ENCODE results near the gene INHBE. TPM values are rescaled to one million over a fixed set of nuclear protein-coding genes. Genes with fewer than 3 reads are reported as not detected.

Gene INHBE
- total RNA-seq, 2 experiments from 2014 or later: 0.35 TPM; not detected in 1

DNA sequence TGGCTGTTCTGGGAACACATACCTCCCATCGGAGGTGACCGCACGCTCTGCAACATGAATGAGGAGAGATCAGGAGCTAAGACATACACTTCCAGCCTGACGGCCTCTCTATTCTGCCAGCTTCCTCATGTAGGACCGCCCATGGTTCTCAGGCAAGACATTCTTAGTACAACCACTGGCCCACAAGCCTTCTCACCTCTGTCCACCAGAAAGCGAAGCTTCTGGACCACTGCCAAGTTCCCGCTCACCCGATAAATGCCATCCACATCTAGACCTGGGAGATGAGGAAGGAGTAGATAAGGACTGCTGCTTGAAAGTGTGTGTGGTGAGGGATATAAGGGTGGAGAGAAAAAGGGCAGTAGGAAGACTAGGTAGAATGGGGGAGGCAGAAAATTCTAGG lies 19.3 kb downstream of the INHBE start:
- ATAC-seq (no peak), DNase-seq (no peak)
- CTCF ChIA-PET: interaction anchor here (1.0 to 12.4 kb wide), 3 partner anchors 12 to 18 kb away, joined by 3 to 193 read pairs (median 4); partner anchors contain the start of gene GLI1
- no peaks in the 10 kb centered on the region for H3K27me3 Mint-ChIP-seq
- peak overlapping the region; percentile 39 for H3K4me3 Mint-ChIP-seq
- peak overlapping the region; percentile 20 for H3K27ac Mint-ChIP-seq
- peaks cover 48% of the 10 kb centered on the region for H3K4me1 Mint-ChIP-seq
- peaks cover 58% of the 10 kb centered on the region for H3K36me3 Mint-ChIP-seq
- H3K9me3 Mint-ChIP-seq (ENCODE audit: low read depth): no peaks in the 10 kb centered on the region

DNA sequence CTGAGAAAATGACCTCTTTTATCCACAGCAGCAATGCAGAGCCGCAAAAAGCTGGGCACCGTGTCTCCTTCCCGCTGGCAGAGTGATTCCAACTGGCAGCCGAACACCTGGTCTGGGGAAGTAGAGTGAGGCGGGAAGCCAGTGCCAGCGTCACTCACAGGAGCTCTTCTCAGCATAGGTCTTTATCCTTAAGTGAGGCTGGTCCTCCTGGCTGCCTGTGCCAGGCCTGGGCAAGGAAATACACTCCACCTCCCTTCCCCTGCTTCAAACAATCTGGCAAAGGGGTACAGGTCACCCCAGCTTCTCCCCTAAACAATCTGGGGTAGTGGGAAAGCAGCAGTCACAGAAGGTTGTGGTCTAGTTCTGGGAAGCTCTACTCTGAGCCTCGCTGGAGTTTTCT lies 19.8 kb downstream of the INHBE start:
- peaks cover 54% of the 10 kb centered on the region for H3K36me3 Mint-ChIP-seq
- no peaks in the 10 kb centered on the region for H3K27me3 Mint-ChIP-seq
- ATAC-seq: no peak
- CTCF ChIA-PET: interaction anchor here (0.7 to 12.4 kb wide), 6 partner anchors 11 to 232 kb away, joined by 3 to 193 read pairs (median 4); partner anchors contain the start of gene GLI1
- no peak for DNase-seq
- peak overlapping the region; percentile 16 for H3K27ac Mint-ChIP-seq
- H3K9me3 Mint-ChIP-seq (ENCODE audit: low read depth): no peaks in the 10 kb centered on the region
- H3K4me3 Mint-ChIP-seq: peak overlapping the region; percentile 39
- peaks cover 50% of the 10 kb centered on the region for H3K4me1 Mint-ChIP-seq

DNA sequence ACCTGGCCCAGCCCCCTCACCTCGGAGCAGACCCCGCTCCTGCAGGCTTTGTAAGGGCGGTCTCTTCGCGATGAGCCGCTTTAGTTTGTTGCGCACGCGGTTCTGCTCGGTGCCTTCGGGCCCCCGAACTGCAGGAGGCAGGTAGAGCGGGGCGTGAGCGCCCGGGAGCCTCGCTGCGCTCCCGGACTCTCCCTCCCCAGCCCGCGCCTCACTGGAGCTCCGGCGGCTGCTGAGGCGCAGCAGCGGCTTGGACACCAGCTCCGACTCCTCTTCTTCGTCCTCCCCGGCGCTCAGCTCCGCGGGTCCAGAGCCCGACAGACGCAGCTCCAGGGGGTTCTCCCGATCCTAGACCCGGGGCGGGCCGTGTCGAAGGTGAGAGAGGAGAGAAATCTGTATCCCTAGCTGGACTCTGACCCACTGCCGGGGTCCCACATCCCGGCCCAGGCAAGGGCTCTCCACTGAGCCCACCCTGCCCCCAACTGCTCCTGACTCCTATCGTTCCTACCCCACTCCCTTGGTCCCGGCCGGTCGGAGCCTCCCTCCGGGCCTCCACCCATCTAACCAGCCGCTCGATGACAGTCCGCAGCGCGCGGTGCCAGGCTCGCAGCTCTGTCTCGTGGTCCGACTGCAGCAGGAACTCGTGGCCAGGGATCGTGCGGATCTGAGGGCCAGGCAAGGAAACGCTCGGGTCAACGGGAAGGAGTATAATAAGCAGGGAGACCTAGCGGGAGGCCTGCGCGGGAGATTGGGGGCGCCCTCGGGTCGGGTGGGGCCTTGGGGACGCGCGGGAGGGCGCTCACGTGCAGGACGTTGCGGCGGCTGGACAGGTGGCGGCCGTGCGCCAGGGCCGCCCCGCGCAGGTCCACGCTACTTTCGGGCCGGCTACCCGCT lies 20.4 kb downstream of the INHBE start:
- no peaks in the 10 kb centered on the region for H3K9me3 Mint-ChIP-seq (ENCODE audit: low read depth)
- H3K4me1 Mint-ChIP-seq: peaks cover 55% of the 10 kb centered on the region
- ATAC-seq: no peak
- DNase-seq: no peak
- no peaks in the 10 kb centered on the region for H3K27me3 Mint-ChIP-seq
- CTCF ChIA-PET: interaction anchor here (0.7 to 12.4 kb wide), 15 partner anchors 10 to 233 kb away, joined by 3 to 193 read pairs (median 5); partner anchors contain the start of genes GLI1 and MARS1
- peaks cover 52% of the 10 kb centered on the region for H3K36me3 Mint-ChIP-seq
- peak overlapping the region; percentile 54 for H3K27ac Mint-ChIP-seq
- peak overlapping the region; percentile 89 for H3K4me3 Mint-ChIP-seq

DNA sequence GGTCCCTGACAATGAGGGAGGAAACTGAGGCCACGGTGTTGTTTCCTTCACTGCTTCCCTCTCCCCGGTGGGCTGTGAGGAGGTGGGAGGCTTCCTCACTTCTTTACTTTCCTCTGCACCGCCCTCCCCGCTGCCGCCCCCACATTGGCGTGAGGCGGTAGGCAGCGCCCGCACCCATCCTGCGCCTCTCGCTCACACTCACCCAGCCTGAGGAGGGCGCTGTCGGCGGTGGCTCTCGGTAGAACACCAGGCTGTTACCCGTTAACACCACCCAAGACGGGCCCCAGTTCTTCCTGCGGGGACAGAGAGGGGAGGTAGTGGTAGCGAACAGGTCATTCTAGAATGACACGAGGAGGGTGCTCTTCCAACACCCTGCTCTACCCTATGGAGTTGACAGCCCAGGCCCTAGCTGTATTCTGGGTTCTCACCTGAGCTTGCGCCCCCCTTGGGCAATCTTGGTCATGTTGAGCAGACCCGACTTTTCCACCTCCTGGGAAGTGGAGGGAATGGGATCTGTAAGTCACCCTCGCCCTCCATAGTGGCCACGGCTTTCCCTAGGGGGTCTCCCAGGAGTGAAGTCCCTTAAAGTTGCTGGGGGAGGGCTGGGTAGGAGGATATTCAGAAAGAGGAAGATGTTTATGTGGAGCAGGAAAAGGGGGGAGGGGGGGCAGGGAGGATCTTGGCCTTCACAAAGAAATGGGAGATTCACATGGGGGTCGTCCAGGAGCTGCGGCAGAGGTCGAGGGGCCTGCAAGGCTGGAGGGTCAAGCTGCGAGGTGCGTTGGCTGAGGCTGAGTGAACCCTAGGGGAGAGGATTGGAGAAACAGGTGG lies 21.3 kb downstream of the INHBE start:
- Mint-ChIP-seq H3K27ac (peak overlapping the region; percentile 100), H3K27me3 (no peaks in the 10 kb centered on the region), H3K4me1 (peaks cover 62% of the 10 kb centered on the region), H3K4me3 (peak overlapping the region; percentile 89), H3K36me3 (peaks cover 52% of the 10 kb centered on the region), H3K9me3 (ENCODE audit: low read depth) (no peaks in the 10 kb centered on the region)
- CTCF ChIA-PET: interaction anchor here (0.5 to 12.4 kb wide), 20 partner anchors 10 to 236 kb away, joined by 3 to 193 read pairs (median 4); partner anchors contain the start of genes GLI1, MARS1 and OS9
- ATAC-seq (peak; percentile 25), DNase-seq (peak; percentile 89)

DNA sequence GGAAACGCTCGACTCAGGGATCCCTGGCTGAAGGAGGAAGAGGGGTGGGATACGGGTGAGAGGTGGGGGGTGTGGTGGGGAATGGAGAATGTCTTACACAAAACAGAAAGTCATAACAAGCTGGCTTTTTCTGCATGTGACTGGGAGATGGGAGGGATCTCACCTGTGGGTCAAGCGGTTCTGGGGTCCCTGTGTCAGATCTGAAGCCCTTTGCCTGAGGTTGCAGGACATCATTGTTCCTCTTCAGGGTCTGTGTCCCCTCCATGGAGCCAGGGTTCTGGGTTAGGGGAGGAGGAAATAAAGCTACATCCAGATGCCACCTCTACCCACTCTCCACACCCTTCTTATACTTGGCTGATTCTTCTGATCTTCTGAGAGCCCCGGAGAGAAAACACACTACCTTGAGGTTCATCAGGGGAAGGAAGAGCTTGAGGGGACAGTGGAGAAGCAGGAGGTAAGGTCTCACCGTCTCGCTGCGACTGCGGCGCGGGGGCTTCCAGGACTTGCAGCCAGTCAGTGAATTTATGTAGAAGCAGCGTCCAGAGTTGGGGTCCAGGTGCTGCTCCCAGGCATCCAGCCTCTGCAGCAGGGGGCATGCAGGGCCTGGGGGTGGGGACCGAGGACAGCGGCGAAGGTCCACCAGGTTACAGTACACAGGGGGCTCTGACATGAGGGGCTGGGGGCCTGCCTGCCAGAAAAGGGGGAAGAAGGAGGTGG lies 22.0 kb downstream of the INHBE start:
- Mint-ChIP-seq H3K27me3 (no peaks in the 10 kb centered on the region), H3K4me1 (peaks cover 66% of the 10 kb centered on the region), H3K9me3 (ENCODE audit: low read depth) (no peaks in the 10 kb centered on the region), H3K4me3 (peak overlapping the region; percentile 89), H3K27ac (peak overlapping the region; percentile 100), H3K36me3 (peaks cover 48% of the 10 kb centered on the region)
- CTCF ChIA-PET: interaction anchor here (0.5 to 12.4 kb wide), 22 partner anchors 10 to 265 kb away, joined by 3 to 193 read pairs (median 4); partner anchors contain the start of genes GLI1, MARS1 and OS9
- DNase-seq: no peak
- ATAC-seq: no peak

DNA sequence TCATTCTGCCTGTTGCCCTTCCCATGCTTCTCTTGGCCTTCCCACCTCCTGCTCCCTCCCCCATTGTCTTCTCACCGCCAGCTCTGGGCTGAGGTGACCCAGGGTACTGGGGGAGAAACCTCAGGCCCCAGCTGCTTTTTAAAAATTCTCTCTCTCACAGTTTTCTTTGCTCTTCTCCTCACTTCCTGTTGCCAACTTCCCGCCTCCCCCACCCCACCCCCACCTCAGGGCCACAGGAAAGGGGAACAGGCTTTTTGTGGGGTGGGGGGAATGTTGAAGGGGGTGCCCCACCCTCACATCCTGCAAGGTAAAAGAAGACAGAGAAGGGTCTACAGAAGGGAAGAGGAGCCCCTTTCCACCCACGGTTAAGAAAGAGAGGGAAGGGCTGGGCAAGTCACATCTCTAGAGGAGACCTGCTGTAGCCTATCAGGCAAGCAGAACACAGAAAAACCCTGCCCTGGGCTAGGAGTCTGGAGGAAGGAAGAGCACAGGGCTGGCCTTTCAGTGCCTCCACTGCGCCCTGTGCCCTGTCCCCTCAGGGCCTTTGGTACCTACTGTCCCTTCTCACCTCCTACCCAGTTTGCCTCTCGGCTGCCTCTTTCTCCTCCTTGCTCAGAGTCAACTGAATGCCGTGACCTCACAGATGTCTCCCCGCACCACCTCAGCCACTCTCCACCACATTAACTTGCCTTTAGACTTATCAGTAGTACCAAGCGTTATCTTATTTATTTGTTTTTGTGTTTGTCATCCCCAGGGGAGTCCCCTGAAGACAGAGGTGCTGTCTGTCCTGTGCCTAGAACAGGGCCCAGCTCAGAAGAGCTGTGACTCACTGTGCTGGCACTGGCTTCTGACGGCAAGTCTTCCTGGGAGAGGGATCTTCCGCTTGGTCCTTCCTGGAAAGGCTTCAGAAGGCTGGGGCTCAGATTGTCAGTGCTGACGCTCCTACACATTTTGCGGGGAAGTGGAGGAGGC lies 22.9 kb downstream of the INHBE start:
- Mint-ChIP-seq H3K4me3 (peak overlapping the region; percentile 89), H3K27ac (peak overlapping the region; percentile 100), H3K4me1 (peaks cover 61% of the 10 kb centered on the region), H3K9me3 (ENCODE audit: low read depth) (no peaks in the 10 kb centered on the region), H3K27me3 (no peaks in the 10 kb centered on the region), H3K36me3 (peaks cover 41% of the 10 kb centered on the region)
- peak; percentile 51 for ATAC-seq
- CTCF ChIA-PET: interaction anchor here (0.8 to 12.4 kb wide), 16 partner anchors 9 to 264 kb away, joined by 3 to 193 read pairs (median 5); partner anchors contain the start of genes GLI1, MARS1 and OS9
- peak; percentile 73 for DNase-seq

DNA sequence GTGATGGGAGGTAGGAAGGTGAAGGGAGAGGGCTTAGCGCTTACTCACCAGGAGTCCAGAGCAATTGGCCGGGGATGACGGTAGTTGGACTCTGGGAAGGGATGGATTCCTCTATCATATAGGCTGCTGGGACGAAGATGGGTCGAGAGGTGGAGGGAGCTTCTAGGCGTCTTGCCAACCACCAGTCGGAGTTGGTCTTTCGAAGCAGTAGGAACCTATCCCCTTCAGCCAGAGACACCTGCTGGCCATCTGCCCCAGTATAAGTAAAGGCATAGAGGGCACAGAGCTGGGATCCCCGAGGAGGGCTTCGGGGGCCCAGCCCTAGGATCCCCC lies 23.9 kb downstream of the INHBE start:
- DNase-seq (peak; percentile 60), ATAC-seq (peak; percentile 3)
- peak overlapping the region; percentile 89 for H3K4me3 Mint-ChIP-seq
- no peaks in the 10 kb centered on the region for H3K27me3 Mint-ChIP-seq
- H3K36me3 Mint-ChIP-seq: peaks cover 36% of the 10 kb centered on the region
- H3K27ac Mint-ChIP-seq: peak overlapping the region; percentile 100
- peaks cover 59% of the 10 kb centered on the region for H3K4me1 Mint-ChIP-seq
- H3K9me3 Mint-ChIP-seq (ENCODE audit: low read depth): no peaks in the 10 kb centered on the region
- CTCF ChIA-PET: interaction anchor here (1.3 to 12.4 kb wide), 4 partner anchors 17 to 240 kb away, joined by 3 to 193 read pairs (median 4); partner anchors contain the start of gene GLI1

DNA sequence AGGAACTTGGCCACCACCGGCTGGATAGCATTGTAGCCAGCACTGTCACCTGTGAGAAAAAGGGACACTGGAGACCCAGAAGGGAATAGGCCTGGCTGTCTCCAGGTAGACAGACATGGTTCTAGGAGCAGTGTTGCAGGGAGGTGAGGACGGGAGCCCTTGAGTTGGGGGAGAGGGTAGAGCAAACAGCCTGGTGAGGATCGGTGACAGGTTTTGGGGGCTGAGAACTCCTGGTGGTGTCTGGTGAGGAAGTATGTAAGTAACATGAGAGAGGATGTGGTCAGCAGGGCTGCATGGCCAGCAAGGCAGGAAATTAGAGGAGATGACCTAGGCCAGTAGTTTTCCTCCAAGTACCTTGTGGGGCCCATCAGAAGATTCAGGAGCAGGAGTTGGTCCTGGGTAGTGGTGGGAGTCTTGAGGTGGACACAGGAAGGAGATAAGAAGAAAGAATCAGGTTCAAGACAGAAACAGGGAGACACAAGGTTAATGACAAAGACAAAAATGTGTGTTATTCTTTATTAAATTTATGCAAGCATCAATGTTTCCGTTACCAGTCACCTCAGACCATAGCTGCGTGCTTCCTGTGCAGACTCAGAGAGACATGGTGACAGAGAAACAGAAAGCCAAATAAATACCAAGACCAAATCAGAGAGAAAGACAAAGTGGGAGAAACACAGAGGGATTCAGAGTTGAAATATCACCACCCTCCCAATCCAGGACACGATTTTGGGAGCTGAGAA lies 24.4 kb downstream of the INHBE start, which contains the start of gene ARHGAP9:
ARHGAP9 (minus strand) TSS at position 491 of the 740 bp plus-strand sequence; CDS start at position 31, 460 bp downstream.
- Mint-ChIP-seq H3K4me3 (peak within 1 kb of the TSS; percentile 89), H3K27ac (peak within 1 kb of the TSS; percentile 100), H3K9me3 (ENCODE audit: low read depth) (no peaks in the 10 kb centered on the region), H3K27me3 (no peaks in the 10 kb centered on the region), H3K4me1 (peaks cover 53% of the 10 kb centered on the region), H3K36me3 (peaks cover 30% of the 10 kb centered on the region)
- DNase-seq (peak; percentile 85), ATAC-seq (peak; percentile 60)
- CTCF ChIA-PET: interaction anchor here (0.8 to 12.4 kb wide), 7 partner anchors 10 to 240 kb away, joined by 3 to 193 read pairs (median 4); partner anchors contain the start of gene GLI1

DNA sequence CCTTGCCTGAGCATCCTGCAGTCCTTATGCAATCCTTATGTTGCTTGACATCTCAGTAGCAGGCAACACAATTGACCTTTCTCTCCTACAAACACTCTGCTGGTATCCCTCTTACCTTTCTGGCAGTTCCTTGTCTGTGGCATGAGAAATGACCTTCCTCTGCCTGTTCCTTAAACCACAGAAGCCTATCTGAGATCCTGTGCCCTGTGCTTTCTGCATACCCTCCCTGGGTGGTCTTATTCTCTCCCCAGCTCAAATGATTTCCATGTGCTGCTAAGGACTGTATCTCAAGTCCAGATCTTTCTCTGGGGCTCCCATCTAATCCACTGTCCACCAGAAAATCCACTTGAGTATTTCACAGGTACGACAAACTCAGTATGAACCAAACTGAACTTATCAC lies 26.6 kb downstream of the INHBE start:
- no peaks in the 10 kb centered on the region for H3K27me3 Mint-ChIP-seq
- H3K27ac Mint-ChIP-seq: peak overlapping the region; percentile 100
- ATAC-seq: no peak
- H3K9me3 Mint-ChIP-seq (ENCODE audit: low read depth): no peaks in the 10 kb centered on the region
- no peak for DNase-seq
- CTCF ChIA-PET: interaction anchor here (0.7 to 12.4 kb wide), 2 partner anchors 19 to 65 kb away, joined by 3 to 193 read pairs; partner anchors contain the start of gene GLI1
- peaks cover 41% of the 10 kb centered on the region for H3K4me1 Mint-ChIP-seq
- peaks cover 17% of the 10 kb centered on the region for H3K36me3 Mint-ChIP-seq
- H3K4me3 Mint-ChIP-seq: no peak overlapping the region

DNA sequence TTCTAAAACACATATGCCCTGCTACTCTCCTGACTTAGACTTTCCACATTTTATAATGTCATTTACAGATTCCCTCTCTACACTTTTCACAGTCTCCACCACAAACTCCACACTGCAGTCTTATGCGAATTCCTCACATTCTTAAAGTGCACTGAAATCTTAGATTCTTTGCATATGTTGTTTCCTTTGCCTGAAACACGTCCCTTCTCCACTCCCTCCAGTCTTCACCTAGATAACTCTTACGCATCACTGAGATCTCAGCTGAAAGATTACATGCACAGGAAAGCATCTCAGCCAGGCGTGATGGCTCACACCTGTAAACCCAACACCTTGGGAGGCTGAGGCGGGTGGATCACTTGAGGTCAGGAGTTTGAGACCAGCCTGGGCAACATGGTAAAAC lies 28.4 kb downstream of the INHBE start:
- H3K36me3 Mint-ChIP-seq: peaks cover 7% of the 10 kb centered on the region
- H3K27me3 Mint-ChIP-seq: no peaks in the 10 kb centered on the region
- DNase-seq (no peak), ATAC-seq (no peak)
- no peaks in the 10 kb centered on the region for H3K9me3 Mint-ChIP-seq (ENCODE audit: low read depth)
- H3K27ac Mint-ChIP-seq: no peak overlapping the region
- no peak overlapping the region for H3K4me3 Mint-ChIP-seq
- CTCF ChIA-PET: interaction anchor here (0.8 to 12.4 kb wide), 2 partner anchors 14 to 21 kb away, joined by 3 to 193 read pairs; partner anchors contain the start of gene GLI1
- H3K4me1 Mint-ChIP-seq: peaks cover 44% of the 10 kb centered on the region

DNA sequence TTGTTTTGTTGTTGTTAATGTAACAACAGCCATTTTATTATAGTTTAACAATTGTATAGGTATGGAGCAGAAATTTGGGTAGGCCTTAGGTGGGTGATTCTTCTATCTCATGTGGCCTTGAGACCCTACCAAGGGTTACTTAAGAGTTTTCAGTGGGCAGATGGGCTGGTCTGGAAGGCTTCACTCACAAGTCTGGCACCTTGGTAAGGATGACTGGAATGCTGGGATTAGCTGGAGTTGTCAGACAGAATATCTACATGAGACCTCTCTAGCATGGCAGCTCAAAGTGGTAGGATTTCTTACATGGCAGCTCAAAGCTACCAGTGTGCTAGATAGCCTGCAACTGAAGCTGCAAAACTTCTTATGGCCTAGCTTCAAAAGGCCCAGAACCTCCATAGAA lies 30.6 kb downstream of the INHBE start:
- Mint-ChIP-seq H3K9me3 (ENCODE audit: low read depth) (no peaks in the 10 kb centered on the region), H3K36me3 (peaks cover 25% of the 10 kb centered on the region), H3K4me1 (peaks cover 39% of the 10 kb centered on the region), H3K27ac (no peak overlapping the region), H3K27me3 (no peaks in the 10 kb centered on the region), H3K4me3 (no peak overlapping the region)
- CTCF ChIA-PET: interaction anchor here (0.6 to 2.7 kb wide), 5 partner anchors 8 to 148 kb away, joined by 3 to 12 read pairs (median 3); partner anchors contain the start of gene B4GALNT1
- DNase-seq (no peak), ATAC-seq (no peak)
